Testis (tissue), 2 donors: ENCODE results near the gene PBX4.

Experiments
- POLR2A ChIP-seq: fragments of 450-650 bp; IDR thresholded peaks from one replicate; pipeline ENCODE4 v1.6.1; 2017; ENCODE audit warnings: antibody characterized with exemption, mild to moderate bottlenecking, moderate library complexity
- TF ChIP-seq, protein P1 (sequence below), 3 experiments: fragments of 450-650 bp in 2 of 3; fragments of 200-600 bp in 1 of 3; sonication (generic) in 1 of 3; IDR thresholded peaks; one replicate each; pipeline ENCODE4 v1.5.1; 2016 to 2019; ENCODE audit warnings: antibody characterized with exemption in 3 of 3, mild to moderate bottlenecking in 2 of 3, moderate library complexity in 1 of 3

DNA sequence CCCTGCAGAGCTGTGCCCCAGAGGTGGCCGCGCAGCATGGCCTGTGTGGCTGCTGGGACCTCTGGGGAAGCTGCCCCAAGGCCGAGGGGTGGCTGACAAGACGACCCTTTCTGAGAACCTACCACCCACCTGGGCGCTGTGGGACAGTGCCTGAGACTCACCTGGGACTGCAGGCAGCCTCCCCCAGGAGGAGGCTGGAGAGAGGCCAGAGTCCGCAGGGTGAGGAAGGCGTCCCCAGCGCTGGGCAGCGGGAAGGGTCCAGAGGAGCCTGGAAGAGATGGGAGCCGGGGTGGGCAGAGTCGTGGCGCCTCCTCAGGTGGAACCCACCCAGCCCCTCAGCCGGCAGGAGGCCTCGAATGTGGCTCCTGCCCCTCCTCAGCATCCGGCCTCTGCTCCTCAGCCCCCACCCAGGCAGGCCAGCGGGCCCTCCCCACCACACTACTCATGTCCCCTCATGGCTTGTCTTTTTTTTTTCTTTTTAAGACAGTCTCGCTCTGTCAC is 55.1 kb downstream of the PBX4 start:
- no peak for TF ChIP-seq POLR2A
- TF ChIP-seq, protein P1, sequence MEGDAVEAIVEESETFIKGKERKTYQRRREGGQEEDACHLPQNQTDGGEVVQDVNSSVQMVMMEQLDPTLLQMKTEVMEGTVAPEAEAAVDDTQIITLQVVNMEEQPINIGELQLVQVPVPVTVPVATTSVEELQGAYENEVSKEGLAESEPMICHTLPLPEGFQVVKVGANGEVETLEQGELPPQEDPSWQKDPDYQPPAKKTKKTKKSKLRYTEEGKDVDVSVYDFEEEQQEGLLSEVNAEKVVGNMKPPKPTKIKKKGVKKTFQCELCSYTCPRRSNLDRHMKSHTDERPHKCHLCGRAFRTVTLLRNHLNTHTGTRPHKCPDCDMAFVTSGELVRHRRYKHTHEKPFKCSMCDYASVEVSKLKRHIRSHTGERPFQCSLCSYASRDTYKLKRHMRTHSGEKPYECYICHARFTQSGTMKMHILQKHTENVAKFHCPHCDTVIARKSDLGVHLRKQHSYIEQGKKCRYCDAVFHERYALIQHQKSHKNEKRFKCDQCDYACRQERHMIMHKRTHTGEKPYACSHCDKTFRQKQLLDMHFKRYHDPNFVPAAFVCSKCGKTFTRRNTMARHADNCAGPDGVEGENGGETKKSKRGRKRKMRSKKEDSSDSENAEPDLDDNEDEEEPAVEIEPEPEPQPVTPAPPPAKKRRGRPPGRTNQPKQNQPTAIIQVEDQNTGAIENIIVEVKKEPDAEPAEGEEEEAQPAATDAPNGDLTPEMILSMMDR (IDR thresholded peaks at IDR 0.05): no peak
